ENCODE data around the gene FHIT.

GRCh38 chr3:61031503-61031902, 219.7 kb downstream of the FHIT start:
- TF ChIP-seq CTCF (IDR thresholded peaks at IDR 0.05; ENCODE audit: low read depth, low read length, poor library complexity, severe bottlenecking), result no peak
- no peak for TF ChIP-seq EZH2phosphoT487 (IDR thresholded peaks at IDR 0.05; ENCODE audit: borderline replicate concordance, low read length)
